HUDEP-2 (cell line): ENCODE measurements around the gene ZNF710.
"Not testable (repeated sequence)": the region's sequence is repeated elsewhere in the genome, so short reads cannot be mapped to it uniquely, and the experiment has no call there.

Experiments
- DNase-seq, 76 experiments: peaks; one replicate each; lab custom pipeline; 2025; ENCODE audit not compliant: unreplicated experiment in 76 of 76; lab: John Stamatoyannopoulos, UW

The ZNF710 gene

GRCh38 chr15:90001062-90001682 lies at the start of gene ZNF710:
Gene ZNF710 (plus strand): TSS chr15:90001324. CDS start chr15:90067138, 65,814 bp downstream.
- DNase-seq: peak in 25 of 76 experiments; percentile 7 to 41 (median 17)

GRCh38 chr15:89954541-89954940 lies 46.6 kb upstream of the ZNF710 start:
- DNase-seq: no peak

GRCh38 chr15:89955449-89955998 lies 45.6 kb upstream of the ZNF710 start:
- not testable (repeated sequence) for DNase-seq

GRCh38 chr15:89958107-89958805 lies 42.9 kb upstream of the ZNF710 start:
- DNase-seq: no peak

- DNase-seq: no peak
These were observed 37.6 kb upstream of the ZNF710 start for GRCh38 chr15:89963301-89964231.

GRCh38 chr15:89964232-89964954 lies 36.7 kb upstream of the ZNF710 start:
- DNase-seq: peak in 3 of 76 experiments; percentile 4 to 10 (median 7)

- no peak for DNase-seq
These were observed 33.2 kb upstream of the ZNF710 start for GRCh38 chr15:89967881-89968280.

GRCh38 chr15:89971592-89971997 lies 29.5 kb upstream of the ZNF710 start:
- DNase-seq: peak in 69 of 76 experiments; percentile 3 to 77 (median 57)

GRCh38 chr15:89972085-89972484 lies 29.0 kb upstream of the ZNF710 start:
- DNase-seq: no peak

GRCh38 chr15:89975482-89976245 lies 25.5 kb upstream of the ZNF710 start:
- no peak for DNase-seq

GRCh38 chr15:89976246-89976600 lies 24.9 kb upstream of the ZNF710 start:
- no peak for DNase-seq

GRCh38 chr15:89977836-89978235 lies 23.3 kb upstream of the ZNF710 start:
- not testable (repeated sequence) for DNase-seq

- DNase-seq: no peak
These were observed 22.2 kb upstream of the ZNF710 start for GRCh38 chr15:89978914-89979313.

GRCh38 chr15:89980896-89981295 lies 20.2 kb upstream of the ZNF710 start:
- DNase-seq: no peak

GRCh38 chr15:89982315-89983055 lies 18.6 kb upstream of the ZNF710 start:
- no peak for DNase-seq

- no peak for DNase-seq
These were observed 17.1 kb upstream of the ZNF710 start for GRCh38 chr15:89984001-89984400.

GRCh38 chr15:89984421-89985010 lies 16.6 kb upstream of the ZNF710 start:
- no peak for DNase-seq

GRCh38 chr15:89985111-89985510 lies 16.0 kb upstream of the ZNF710 start:
- peak in 61 of 76 experiments; percentile 5 to 76 (median 36) for DNase-seq
